ENCODE results near the gene JSRP1. TPM values are rescaled to one million over a fixed set of nuclear protein-coding genes. Genes with fewer than 3 reads are reported as not detected.

The JSRP1 gene
- polyA plus RNA-seq, 1 of the 3 experiments (the other 2 are of a cell fraction): 0.76 TPM

DNA sequence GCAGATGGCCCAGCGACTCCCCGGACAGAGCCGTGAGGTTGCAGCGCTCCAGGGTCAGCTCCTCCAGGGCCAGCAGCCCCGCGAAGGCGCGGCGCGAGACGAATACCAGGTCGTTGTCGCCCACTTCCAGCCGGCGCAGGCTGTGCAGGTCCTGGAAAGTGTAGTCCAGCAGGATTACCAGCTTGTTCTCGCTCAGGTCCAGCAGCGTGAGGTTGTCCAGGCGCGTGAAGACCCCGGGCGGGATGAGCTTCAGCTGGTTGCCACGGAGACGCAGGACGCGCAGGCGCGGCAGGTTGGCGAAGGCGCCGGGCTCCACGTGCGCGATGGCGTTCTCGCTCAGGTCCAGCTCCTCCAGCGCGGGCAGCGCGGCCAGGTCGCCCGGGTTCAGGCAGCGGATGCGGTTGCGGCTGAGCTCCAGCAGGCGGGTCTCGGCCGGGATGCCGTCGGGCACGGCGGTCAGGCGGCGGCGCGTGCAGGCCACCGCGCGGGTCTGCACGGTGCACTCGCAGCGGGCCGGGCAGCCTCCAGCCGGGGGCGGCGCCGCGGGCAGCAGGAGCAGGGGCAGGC, 35.1 kb upstream of the JSRP1 start:
- CTCF ChIA-PET: interaction anchor here (0.6 to 3.3 kb wide), 10 partner anchors 9 to 313 kb away, joined by 3 to 21 read pairs (median 6); partner anchors contain the start of gene LINGO3
- peaks cover 16% of the 10 kb centered on the region; the same call in 1 of the 2 replicates for H4K20me1 ChIP-seq (ENCODE audit: insufficient read depth)

More for the DNA sequence above, 35.1 kb upstream of the JSRP1 start:
- Histone ChIP-seq H3K79me2 (ENCODE audit: insufficient read depth) (no peaks in the 10 kb centered on the region), H3K4me2 (peak overlapping the region; percentile 66; the same call in 1 of the 2 replicates), H3K27ac (ENCODE audit: low read depth in 2 of 2, low read length in 1 of 2) (no peak overlapping the region), H3K4me1 (ENCODE audit: control insufficient read depth in 1 of 2, insufficient read depth in 2 of 2, low read depth in 1 of 2, low read length in 1 of 2) (peaks cover 4 to 26% of the 10 kb centered on the region in 2 experiments; a peak in 1 of 4 replicates), H2AFZ (ENCODE audit: low read depth) (no peak overlapping the region), H3K4me3 (ENCODE audit: low read depth in 2 of 2, low read length in 1 of 2) (peak overlapping the region in 1 of 2 experiments; percentile 12; a peak in 2 of 4 replicates), H3K27me3 (ENCODE audit: insufficient read depth) (peaks cover 37% of the 10 kb centered on the region), H3K9me2 (no peaks in the 10 kb centered on the region), H3F3A (replicated peaks; ENCODE audit: insufficient read depth) (peaks cover 25% of the 10 kb centered on the region), H3K9me3 (no peaks in the 10 kb centered on the region), H3K9ac (no peak overlapping the region), H3K36me3 (replicated peaks in 1 of 2; ENCODE audit: control insufficient read depth in 1 of 2, insufficient read depth in 2 of 2, low read length in 1 of 2) (no peaks in the 10 kb centered on the region)
- peak; percentile 84 for DNase-seq
- WGBS (ENCODE audit: low lambda C conversion rate): 10% methylated on average over 2 of the region's 67 CpGs
- POLR2A ChIA-PET: interaction anchor here (0.8 to 1.0 kb wide), 3 partner anchors 9 to 21 kb away, joined by 3 to 4 read pairs (median 3); partner anchors contain the start of gene PEAK3
- TF ChIP-seq FOXJ3 (CRISPR knock-in tag; IDR thresholded peaks at IDR 0.05): peak; percentile 55; the same call in 1 of the 2 replicates
- TF ChIP-seq TCF12 (IDR thresholded peaks at IDR 0.05): no peak
- no peak for TF ChIP-seq YY1 (IDR thresholded peaks at IDR 0.05; ENCODE audit: low read depth)
- TF ChIP-seq CHD2 (IDR thresholded peaks at IDR 0.05; ENCODE audit: low read length, partially characterized antibody): no peak
- no peak for TF ChIP-seq SMC3 (IDR thresholded peaks at IDR 0.05; ENCODE audit: low read depth, low read length)
- TF ChIP-seq, protein P1, sequence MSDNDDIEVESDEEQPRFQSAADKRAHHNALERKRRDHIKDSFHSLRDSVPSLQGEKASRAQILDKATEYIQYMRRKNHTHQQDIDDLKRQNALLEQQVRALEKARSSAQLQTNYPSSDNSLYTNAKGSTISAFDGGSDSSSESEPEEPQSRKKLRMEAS (IDR thresholded peaks at IDR 0.05; ENCODE audit: low read depth): 0 out of 2 replicates have a peak, but pooled peaks have one; percentile 27
- TF ChIP-seq EZH2phosphoT487 (IDR thresholded peaks at IDR 0.05; ENCODE audit: borderline replicate concordance, low read depth): no peak
- TF ChIP-seq TAF1 (IDR thresholded peaks at IDR 0.05; ENCODE audit: borderline replicate concordance, low read depth, low read length): no peak
- TF ChIP-seq, protein P2, sequence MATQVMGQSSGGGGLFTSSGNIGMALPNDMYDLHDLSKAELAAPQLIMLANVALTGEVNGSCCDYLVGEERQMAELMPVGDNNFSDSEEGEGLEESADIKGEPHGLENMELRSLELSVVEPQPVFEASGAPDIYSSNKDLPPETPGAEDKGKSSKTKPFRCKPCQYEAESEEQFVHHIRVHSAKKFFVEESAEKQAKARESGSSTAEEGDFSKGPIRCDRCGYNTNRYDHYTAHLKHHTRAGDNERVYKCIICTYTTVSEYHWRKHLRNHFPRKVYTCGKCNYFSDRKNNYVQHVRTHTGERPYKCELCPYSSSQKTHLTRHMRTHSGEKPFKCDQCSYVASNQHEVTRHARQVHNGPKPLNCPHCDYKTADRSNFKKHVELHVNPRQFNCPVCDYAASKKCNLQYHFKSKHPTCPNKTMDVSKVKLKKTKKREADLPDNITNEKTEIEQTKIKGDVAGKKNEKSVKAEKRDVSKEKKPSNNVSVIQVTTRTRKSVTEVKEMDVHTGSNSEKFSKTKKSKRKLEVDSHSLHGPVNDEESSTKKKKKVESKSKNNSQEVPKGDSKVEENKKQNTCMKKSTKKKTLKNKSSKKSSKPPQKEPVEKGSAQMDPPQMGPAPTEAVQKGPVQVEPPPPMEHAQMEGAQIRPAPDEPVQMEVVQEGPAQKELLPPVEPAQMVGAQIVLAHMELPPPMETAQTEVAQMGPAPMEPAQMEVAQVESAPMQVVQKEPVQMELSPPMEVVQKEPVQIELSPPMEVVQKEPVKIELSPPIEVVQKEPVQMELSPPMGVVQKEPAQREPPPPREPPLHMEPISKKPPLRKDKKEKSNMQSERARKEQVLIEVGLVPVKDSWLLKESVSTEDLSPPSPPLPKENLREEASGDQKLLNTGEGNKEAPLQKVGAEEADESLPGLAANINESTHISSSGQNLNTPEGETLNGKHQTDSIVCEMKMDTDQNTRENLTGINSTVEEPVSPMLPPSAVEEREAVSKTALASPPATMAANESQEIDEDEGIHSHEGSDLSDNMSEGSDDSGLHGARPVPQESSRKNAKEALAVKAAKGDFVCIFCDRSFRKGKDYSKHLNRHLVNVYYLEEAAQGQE (IDR thresholded peaks at IDR 0.05; ENCODE audit: low read depth, low read length): no peak
- TF ChIP-seq RCOR1 (IDR thresholded peaks at IDR 0.05; ENCODE audit: low read length): no peak
- TF ChIP-seq RAD21 (IDR thresholded peaks at IDR 0.05; ENCODE audit: low read length): no peak
- peak; percentile 83 for TF ChIP-seq MXI1 (IDR thresholded peaks at IDR 0.05; ENCODE audit: low read depth, low read length)
- TF ChIP-seq, protein P3, sequence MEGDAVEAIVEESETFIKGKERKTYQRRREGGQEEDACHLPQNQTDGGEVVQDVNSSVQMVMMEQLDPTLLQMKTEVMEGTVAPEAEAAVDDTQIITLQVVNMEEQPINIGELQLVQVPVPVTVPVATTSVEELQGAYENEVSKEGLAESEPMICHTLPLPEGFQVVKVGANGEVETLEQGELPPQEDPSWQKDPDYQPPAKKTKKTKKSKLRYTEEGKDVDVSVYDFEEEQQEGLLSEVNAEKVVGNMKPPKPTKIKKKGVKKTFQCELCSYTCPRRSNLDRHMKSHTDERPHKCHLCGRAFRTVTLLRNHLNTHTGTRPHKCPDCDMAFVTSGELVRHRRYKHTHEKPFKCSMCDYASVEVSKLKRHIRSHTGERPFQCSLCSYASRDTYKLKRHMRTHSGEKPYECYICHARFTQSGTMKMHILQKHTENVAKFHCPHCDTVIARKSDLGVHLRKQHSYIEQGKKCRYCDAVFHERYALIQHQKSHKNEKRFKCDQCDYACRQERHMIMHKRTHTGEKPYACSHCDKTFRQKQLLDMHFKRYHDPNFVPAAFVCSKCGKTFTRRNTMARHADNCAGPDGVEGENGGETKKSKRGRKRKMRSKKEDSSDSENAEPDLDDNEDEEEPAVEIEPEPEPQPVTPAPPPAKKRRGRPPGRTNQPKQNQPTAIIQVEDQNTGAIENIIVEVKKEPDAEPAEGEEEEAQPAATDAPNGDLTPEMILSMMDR (IDR thresholded peaks at IDR 0.05): no peak
- TF ChIP-seq GABPA (IDR thresholded peaks at IDR 0.05; ENCODE audit: low read depth): no peak
- no peak for TF ChIP-seq ELF1 (IDR thresholded peaks at IDR 0.05)
- TF ChIP-seq TEAD4 (IDR thresholded peaks at IDR 0.05; ENCODE audit: borderline replicate concordance, insufficient read depth): no peak
- TF ChIP-seq NRF1 (IDR thresholded peaks at IDR 0.05; ENCODE audit: low read depth, low read length): peak; percentile 38; the same call in 1 of the 2 replicates
- TF ChIP-seq, protein P4, sequence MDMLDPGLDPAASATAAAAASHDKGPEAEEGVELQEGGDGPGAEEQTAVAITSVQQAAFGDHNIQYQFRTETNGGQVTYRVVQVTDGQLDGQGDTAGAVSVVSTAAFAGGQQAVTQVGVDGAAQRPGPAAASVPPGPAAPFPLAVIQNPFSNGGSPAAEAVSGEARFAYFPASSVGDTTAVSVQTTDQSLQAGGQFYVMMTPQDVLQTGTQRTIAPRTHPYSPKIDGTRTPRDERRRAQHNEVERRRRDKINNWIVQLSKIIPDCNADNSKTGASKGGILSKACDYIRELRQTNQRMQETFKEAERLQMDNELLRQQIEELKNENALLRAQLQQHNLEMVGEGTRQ (IDR thresholded peaks at IDR 0.05; ENCODE audit: borderline replicate concordance, low read depth, low read length): no peak
- no peak for TF ChIP-seq FOXM1 (IDR thresholded peaks at IDR 0.05; ENCODE audit: low read depth)
